ENCODE measurements around the gene TSHZ2.

TSHZ2 gene

DNA sequence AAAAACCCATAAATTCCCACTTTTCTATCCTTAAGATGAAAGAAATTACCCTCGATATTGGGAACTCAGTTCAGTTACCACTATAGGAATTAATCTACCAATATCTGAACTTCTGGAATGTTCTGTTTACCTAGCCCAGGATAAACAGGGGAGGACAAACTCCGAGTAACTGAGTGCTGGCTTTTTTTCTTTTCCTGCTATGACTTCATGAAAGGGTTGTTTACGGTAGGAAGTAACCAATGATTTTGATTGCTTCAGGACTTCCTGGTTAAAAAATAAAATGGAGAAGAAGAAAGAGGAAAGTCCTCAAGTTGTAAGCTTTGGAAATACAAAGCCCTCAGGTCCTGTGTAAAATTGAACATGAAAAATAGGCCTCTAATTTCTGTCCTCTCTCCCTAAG is 453.8 kb downstream of the TSHZ2 start:
- TF ChIP-seq ZBTB7A (IDR thresholded peaks at IDR 0.05; ENCODE audit: low read depth) (no peak), EGR1 (IDR thresholded peaks at IDR 0.05) (no peak), TCF12 (IDR thresholded peaks at IDR 0.05; ENCODE audit: low read depth) (no peak), NFIC (IDR thresholded peaks at IDR 0.05) (no peak), EP300 (IDR thresholded peaks at IDR 0.05; ENCODE audit: borderline replicate concordance) (no peak), RAD21 (IDR thresholded peaks at IDR 0.05; ENCODE audit: low read depth) (no peak)
- TF ChIP-seq, protein P1, sequence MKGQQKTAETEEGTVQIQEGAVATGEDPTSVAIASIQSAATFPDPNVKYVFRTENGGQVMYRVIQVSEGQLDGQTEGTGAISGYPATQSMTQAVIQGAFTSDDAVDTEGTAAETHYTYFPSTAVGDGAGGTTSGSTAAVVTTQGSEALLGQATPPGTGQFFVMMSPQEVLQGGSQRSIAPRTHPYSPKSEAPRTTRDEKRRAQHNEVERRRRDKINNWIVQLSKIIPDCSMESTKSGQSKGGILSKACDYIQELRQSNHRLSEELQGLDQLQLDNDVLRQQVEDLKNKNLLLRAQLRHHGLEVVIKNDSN (IDR thresholded peaks at IDR 0.05), result no peak

DNA sequence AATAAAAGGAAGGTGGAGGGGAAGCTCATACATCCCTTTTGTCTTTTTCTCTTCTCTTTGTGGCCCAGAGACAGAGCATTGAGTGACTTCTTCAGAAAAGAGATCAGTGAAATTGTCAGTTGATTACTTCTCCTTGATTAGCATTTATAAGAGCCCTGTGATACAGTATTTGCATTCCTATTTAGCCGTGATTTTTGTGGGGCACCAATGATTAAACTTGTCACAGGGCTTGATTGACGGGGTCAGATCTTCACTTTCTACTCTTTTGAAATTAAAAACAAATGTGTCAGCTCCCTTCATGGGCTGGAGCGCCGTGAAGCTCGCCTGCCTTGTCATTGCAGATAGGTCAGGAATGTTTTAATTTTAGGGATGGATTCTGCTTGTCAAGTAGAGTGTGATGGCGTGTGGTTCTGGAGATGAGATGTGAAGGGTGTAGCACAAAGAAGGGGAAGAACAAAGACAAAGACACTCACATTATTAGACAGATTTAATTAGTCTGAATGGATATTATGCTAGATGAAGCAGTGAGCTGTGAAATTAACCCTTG is 454.7 kb downstream of the TSHZ2 start:
- TF ChIP-seq TAF1 (IDR thresholded peaks at IDR 0.05; ENCODE audit: low read depth) (no peak), TCF12 (IDR thresholded peaks at IDR 0.05; ENCODE audit: low read depth) (no peak), CREB1 (IDR thresholded peaks at IDR 0.05; ENCODE audit: low read depth) (no peak), ZBTB7A (IDR thresholded peaks at IDR 0.05; ENCODE audit: low read depth) (no peak), CEBPB (IDR thresholded peaks at IDR 0.05) (no peak), TEAD4 (IDR thresholded peaks at IDR 0.05) (no peak), YY1 (IDR thresholded peaks at IDR 0.05; ENCODE audit: low read depth) (no peak), NFIC (IDR thresholded peaks at IDR 0.05) (no peak)
- TF ChIP-seq, protein P2, sequence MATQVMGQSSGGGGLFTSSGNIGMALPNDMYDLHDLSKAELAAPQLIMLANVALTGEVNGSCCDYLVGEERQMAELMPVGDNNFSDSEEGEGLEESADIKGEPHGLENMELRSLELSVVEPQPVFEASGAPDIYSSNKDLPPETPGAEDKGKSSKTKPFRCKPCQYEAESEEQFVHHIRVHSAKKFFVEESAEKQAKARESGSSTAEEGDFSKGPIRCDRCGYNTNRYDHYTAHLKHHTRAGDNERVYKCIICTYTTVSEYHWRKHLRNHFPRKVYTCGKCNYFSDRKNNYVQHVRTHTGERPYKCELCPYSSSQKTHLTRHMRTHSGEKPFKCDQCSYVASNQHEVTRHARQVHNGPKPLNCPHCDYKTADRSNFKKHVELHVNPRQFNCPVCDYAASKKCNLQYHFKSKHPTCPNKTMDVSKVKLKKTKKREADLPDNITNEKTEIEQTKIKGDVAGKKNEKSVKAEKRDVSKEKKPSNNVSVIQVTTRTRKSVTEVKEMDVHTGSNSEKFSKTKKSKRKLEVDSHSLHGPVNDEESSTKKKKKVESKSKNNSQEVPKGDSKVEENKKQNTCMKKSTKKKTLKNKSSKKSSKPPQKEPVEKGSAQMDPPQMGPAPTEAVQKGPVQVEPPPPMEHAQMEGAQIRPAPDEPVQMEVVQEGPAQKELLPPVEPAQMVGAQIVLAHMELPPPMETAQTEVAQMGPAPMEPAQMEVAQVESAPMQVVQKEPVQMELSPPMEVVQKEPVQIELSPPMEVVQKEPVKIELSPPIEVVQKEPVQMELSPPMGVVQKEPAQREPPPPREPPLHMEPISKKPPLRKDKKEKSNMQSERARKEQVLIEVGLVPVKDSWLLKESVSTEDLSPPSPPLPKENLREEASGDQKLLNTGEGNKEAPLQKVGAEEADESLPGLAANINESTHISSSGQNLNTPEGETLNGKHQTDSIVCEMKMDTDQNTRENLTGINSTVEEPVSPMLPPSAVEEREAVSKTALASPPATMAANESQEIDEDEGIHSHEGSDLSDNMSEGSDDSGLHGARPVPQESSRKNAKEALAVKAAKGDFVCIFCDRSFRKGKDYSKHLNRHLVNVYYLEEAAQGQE (IDR thresholded peaks at IDR 0.05; ENCODE audit: low read depth), result no peak

DNA sequence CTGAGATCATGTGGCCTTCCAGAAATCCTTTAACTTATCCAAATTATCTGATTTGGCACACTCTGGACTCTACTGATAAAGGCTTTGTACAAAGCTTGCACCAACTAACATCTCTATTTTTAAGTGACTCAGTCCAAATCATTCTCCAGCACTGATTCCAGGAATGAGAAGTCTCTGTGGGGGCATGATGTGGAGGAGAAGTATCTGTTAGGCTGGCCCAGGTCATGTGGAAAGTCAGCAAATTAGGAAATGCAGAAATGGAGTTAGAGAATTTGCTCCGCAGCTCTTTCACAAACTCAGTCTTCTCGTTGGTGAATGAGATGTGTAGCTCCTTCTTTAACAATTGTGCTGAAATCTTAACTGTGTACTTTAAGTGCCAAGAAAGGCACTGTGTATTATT is 455.8 kb downstream of the TSHZ2 start:
- no peak for TF ChIP-seq YY1 (IDR thresholded peaks at IDR 0.05; ENCODE audit: low read depth)
- TF ChIP-seq, protein P2 (IDR thresholded peaks at IDR 0.05; ENCODE audit: low read depth), result no peak
- TF ChIP-seq FOXM1 (IDR thresholded peaks at IDR 0.05; ENCODE audit: borderline replicate concordance, low read depth), result no peak
- no peak for TF ChIP-seq ZBTB7A (IDR thresholded peaks at IDR 0.05; ENCODE audit: low read depth)
- TF ChIP-seq EP300 (IDR thresholded peaks at IDR 0.05; ENCODE audit: borderline replicate concordance), result no peak
- TF ChIP-seq, protein P3, sequence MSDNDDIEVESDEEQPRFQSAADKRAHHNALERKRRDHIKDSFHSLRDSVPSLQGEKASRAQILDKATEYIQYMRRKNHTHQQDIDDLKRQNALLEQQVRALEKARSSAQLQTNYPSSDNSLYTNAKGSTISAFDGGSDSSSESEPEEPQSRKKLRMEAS (IDR thresholded peaks at IDR 0.05), result no peak
- TF ChIP-seq TAF1 (IDR thresholded peaks at IDR 0.05; ENCODE audit: low read depth), result no peak
- TF ChIP-seq, protein P1 (IDR thresholded peaks at IDR 0.05), result no peak

DNA sequence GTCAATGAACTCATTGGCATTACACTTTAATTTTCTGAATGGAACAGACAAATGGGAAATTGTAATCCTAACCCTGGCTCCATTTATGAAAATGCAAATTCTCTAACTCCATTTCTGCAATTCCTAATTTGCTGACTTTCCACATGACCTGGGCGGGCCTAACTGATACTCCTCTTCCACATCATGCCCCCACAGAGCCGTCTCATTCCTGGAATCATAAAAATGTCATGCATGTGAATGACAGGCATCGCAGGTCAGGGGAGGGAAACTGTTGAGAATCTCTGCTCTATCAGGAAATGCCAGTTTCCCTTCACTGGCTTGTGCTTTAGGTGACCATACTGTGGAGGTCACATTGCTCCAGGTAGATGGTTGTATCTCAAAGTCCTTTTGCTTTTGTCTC is 456.4 kb downstream of the TSHZ2 start:
- TF ChIP-seq, protein P3 (IDR thresholded peaks at IDR 0.05), result no peak
- TF ChIP-seq EGR1 (IDR thresholded peaks at IDR 0.05) (no peak), EP300 (IDR thresholded peaks at IDR 0.05; ENCODE audit: borderline replicate concordance) (no peak), FOXM1 (IDR thresholded peaks at IDR 0.05; ENCODE audit: borderline replicate concordance, low read depth) (no peak), CEBPB (IDR thresholded peaks at IDR 0.05) (no peak), TAF1 (IDR thresholded peaks at IDR 0.05; ENCODE audit: low read depth) (no peak), TCF12 (IDR thresholded peaks at IDR 0.05; ENCODE audit: low read depth) (no peak), YY1 (IDR thresholded peaks at IDR 0.05; ENCODE audit: low read depth) (no peak)
- TF ChIP-seq, protein P2 (IDR thresholded peaks at IDR 0.05; ENCODE audit: low read depth), result no peak
- TF ChIP-seq, protein P1 (IDR thresholded peaks at IDR 0.05), result no peak

All from Ishikawa (cell line).